GM12874 (cell line): ENCODE measurements around the gene RBMS3.
A peak's percentile ranks its signal among the peaks of the same experiment; 100 is the strongest.

Experiments used
- TF ChIP-seq, protein P1 (sequence below): IDR thresholded peaks from 2 replicates; pipeline ENCODE4 v1.5.1; 2011; ENCODE audit warnings: low read depth, mild to moderate bottlenecking, control low read depth, low read length, moderate library complexity; ENCODE audit not compliant: insufficient read depth

Gene RBMS3

DNA sequence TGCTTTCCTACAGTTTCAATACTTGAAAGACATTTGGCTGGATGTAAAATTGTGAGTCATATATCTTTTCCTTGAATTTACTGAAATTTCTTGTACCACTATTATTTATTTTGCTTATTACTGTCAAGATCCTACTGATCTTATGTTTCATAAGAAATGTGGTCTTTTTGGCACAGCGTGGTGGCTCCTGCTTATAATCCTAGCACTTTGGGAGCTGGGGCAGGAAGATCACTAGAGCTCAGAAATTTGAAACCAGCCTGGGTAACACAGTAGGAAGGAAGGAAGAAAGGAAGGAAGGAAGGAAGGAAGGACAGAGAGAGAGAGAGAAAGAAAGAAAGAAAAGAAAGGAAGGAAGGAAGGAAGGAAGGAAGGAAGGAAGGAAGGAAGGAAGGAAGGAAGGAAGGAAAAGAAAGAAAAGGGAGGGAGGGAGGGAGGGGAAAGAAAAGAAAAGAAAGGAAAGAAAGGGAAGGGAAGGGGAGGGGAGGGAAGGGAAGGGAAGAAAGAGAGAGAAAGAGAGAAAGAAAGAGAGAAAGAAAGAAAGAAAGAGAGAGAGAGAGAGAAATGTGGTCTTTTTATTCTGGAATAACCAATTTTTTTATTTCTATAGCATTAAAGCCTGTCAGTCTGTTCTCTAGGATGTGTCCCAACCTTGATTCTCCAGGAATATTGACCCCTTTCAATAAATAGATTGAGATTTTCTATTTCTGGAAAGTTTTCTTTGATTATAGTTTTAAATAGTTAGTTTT is 753.5 kb downstream of the RBMS3 start:
- TF ChIP-seq, protein P1, sequence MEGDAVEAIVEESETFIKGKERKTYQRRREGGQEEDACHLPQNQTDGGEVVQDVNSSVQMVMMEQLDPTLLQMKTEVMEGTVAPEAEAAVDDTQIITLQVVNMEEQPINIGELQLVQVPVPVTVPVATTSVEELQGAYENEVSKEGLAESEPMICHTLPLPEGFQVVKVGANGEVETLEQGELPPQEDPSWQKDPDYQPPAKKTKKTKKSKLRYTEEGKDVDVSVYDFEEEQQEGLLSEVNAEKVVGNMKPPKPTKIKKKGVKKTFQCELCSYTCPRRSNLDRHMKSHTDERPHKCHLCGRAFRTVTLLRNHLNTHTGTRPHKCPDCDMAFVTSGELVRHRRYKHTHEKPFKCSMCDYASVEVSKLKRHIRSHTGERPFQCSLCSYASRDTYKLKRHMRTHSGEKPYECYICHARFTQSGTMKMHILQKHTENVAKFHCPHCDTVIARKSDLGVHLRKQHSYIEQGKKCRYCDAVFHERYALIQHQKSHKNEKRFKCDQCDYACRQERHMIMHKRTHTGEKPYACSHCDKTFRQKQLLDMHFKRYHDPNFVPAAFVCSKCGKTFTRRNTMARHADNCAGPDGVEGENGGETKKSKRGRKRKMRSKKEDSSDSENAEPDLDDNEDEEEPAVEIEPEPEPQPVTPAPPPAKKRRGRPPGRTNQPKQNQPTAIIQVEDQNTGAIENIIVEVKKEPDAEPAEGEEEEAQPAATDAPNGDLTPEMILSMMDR, result no peak

DNA sequence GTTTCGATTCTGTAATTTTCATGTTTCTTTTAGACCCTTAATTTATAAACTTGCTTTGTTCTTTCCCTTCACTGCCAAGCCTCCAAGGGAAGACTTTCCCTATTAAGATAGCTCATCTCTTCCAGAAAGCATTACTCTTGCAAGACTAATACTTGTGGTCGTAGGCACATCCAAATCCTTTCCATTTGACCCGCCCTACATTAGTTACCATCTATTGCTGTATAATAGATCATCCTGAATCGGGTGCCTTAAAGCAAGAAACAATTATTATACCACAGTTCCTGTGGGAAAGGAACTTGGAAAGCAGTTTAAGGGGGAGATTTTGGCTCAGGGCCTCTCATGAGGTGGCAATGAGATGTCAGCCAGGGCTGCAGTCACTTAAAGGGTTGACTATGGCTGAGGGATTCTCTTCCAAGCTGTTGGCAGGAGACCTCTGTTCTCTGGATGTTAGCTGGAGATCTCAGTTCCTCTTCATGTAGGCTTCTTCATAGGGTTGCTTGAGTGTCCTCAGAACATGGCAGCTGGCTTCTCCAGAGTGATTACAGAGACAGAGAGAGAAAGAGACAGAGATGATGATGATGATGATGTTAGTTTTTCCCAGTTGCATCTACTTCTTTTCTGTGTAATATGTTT is 755.2 kb downstream of the RBMS3 start:
- TF ChIP-seq, protein P1, result no peak

DNA sequence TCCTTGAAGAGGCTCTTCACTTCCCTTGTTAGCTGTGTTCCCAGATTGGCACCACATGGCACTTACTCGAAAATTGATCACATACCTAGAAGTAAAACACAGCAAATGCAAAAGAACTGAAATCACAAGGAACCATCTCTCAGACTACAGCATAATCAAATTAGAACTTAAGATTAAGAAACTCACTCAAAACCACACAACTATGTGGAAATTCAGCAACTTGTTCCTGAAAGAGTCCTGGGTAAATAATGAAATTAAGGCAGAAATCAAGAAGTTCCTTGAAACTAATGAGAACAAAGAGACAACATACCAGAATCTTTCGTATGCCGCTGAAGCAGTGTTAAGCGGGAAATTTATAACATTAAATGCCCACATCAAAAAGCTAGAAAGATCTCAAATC is 759.3 kb downstream of the RBMS3 start:
- TF ChIP-seq, protein P1, result no peak

DNA sequence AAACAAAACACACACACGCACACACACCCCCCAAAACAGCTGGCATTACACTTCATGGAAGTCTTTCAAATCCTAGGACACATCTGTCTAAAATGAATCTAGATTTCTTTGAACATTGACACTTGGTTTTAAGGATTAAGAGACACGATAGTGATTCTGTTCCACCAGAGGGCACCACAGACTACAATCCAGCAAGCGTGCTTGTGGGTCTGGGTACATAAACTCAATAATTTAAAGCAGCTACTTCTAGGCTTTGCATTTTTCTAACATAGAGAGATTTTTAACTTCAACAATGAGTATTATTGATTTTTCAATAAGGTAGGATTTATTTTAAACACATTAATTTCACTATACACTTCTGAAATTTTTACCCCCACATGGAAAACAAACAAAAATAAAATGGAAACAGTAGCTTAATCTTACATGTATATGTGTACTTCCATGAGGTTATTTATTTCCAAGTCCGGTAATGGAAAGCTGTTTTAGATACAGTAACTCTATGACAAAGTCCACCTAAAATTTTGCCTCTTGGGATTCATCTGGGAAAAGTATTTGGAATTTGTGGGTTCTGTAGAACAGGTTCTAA is 761.5 kb downstream of the RBMS3 start:
- TF ChIP-seq, protein P1, result peak; percentile 45; the same call in 1 of the 2 replicates

DNA sequence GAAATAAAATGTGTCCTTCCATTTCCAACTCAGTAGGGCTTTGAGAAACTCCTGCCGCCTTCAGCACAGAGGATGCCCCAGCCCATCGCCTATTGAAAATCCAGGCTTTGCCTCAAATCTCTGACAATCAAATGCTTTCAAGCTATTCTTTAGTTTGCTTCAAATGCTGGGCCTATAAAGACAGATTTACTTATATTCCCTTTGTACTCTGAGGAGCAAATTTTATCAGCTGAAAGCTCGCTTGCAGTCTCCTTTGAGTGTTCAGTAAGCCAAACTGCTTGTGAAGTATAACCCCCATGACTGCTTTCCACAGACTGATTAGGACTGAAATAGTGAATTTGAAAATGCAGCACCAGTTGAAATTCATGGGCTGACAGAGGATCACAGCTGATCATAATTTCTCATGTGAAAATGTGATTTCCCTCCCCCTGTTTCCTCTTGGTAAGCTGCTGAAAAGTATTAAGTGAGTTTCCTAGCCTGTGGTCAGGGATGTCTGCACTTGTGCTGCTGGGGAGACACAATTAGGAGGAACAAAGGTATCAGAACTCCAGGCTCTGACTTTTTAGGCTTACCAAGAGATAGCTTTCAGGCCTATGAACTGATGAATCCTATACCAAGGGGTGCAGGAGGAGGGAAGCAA is 762.2 kb downstream of the RBMS3 start:
- TF ChIP-seq, protein P1, result no peak

DNA sequence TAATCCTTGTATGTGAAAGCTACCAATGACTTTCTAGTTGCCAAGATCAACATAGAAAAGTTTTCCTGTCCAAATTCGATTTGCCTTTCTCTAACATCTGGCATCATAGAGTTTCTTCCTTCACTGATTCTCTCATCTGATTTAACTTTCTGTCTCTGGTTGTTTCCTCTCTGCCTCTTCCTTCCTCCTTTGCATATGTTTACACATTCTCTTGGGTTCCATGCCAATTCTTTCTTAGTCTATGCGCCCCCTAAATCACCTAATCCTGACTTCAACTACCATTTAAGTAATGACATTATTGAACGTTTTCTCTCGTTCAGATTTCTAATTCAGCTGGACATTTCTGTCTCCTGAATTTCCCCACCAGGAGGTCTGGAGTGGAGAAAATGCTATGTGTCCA is 763.6 kb downstream of the RBMS3 start:
- TF ChIP-seq, protein P1, result no peak

DNA sequence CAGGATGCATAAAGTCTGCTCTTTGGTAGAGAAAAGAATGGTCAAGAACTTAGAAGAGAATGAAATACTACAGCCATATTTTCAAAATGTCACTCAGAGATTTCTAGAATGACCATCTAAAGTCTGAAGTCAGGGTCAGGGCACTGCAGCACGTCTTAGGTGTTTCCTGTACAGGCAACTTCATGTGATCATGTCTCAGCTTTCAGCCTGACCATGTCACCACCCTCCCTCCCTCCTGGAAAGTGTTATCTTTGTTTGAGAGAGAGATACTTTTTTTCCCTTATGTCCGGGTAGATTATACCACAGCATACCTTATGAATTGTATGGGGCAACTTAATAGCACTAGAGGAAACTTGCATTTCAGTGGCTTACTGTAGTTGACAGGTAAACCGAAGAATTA is 767.6 kb downstream of the RBMS3 start:
- TF ChIP-seq, protein P1, result no peak
